Measurements from ENCODE around the gene CA11. TPM values are rescaled to one million over a fixed set of nuclear protein-coding genes. Genes with fewer than 3 reads are reported as not detected.
A peak's percentile ranks its signal among the peaks of the same experiment; 100 is the strongest.

CA11 gene
- total and polyA plus RNA-seq, 8 donors, result 2.6 to 15.2 (median 5.6) TPM

- ATAC-seq, result no peak
- 86 to 89% methylated on average over 12 of the region's 12 CpGs for WGBS, 2 donors
- H3K4me1 ChIP-seq, result no peaks in the 10 kb centered on the region
- intact Hi-C loops (cut with DNase I), result loop anchor here in 1 of 3 donors (10.0 kb wide), 1 partner anchor 184 kb away; the partner anchor contains the start of gene HSD17B14
- no peaks in the 10 kb centered on the region for H3K36me3 ChIP-seq
- no peak for FAIRE-seq
- H3K4me3 ChIP-seq, result no peak overlapping the region
- no peaks in the 10 kb centered on the region for H3K9me3 ChIP-seq
- H3K27me3 ChIP-seq, result no peaks in the 10 kb centered on the region
- no peak for DNase-seq
- no peak overlapping the region for H3K27ac ChIP-seq
- TF ChIP-seq CTCF (IDR thresholded peaks at IDR 0.05), result no peak
Measured at GRCh38 chr19:48650974-48651682, 5.1 kb upstream of the CA11 start.

GRCh38 chr19:48648134-48648533, 2.1 kb upstream of the CA11 start:
- no peaks in the 10 kb centered on the region for H3K27me3 ChIP-seq
- no peak overlapping the region for H3K27ac ChIP-seq
- DNase-seq (no peak), FAIRE-seq (no peak), ATAC-seq (no peak)
- H3K4me1 ChIP-seq, result peaks cover 0 to 3% (median 0%) of the 10 kb centered on the region in 3 donors
- TF ChIP-seq CTCF (IDR thresholded peaks at IDR 0.05), result no peak
- WGBS, 2 donors, result 68 to 70% methylated on average over 2 of the region's 2 CpGs
- intact Hi-C loops (cut with DNase I), result loop anchor here in 1 of 3 donors (10.0 kb wide), 1 partner anchor 197 kb away; no protein-coding TSS in a partner anchor
- H3K4me3 ChIP-seq, result no peak overlapping the region
- no peaks in the 10 kb centered on the region for H3K36me3 ChIP-seq
- H3K9me3 ChIP-seq, result no peaks in the 10 kb centered on the region

- H3K27me3 ChIP-seq, result no peaks in the 10 kb centered on the region
- no peak for ATAC-seq
- TF ChIP-seq CTCF (IDR thresholded peaks at IDR 0.05), result no peak
- no peak for DNase-seq
- peak overlapping the region in 2 of 4 donors; percentile 51 to 52 for H3K4me3 ChIP-seq
- peak overlapping the region in 2 of 4 donors; percentile 82 to 86 for H3K27ac ChIP-seq
- peaks cover 0 to 3% (median 0%) of the 10 kb centered on the region in 3 donors for H3K4me1 ChIP-seq
- H3K36me3 ChIP-seq, result no peaks in the 10 kb centered on the region
- intact Hi-C loops (cut with DNase I), result loop anchor here in 1 of 3 donors (10.0 kb wide), 1 partner anchor 198 kb away; no protein-coding TSS in a partner anchor
- no peaks in the 10 kb centered on the region for H3K9me3 ChIP-seq
- no peak for FAIRE-seq
- WGBS, 2 donors, result 11 to 14% methylated on average over 6 to 8 of the region's 10 CpGs
Measured at GRCh38 chr19:48646722-48647216, 782 bp upstream of the CA11 start.

- intact Hi-C loops (cut with DNase I), result loop anchor here in 1 of 3 donors (10.0 kb wide), 1 partner anchor 199 kb away; no protein-coding TSS in a partner anchor
Measured at GRCh38 chr19:48645620-48646000, 377 bp downstream of the CA11 start.

More at GRCh38 chr19:48645620-48646000, 377 bp downstream of the CA11 start:
- Histone ChIP-seq H3K36me3 (no peaks in the 10 kb centered on the region), H3K27ac (peak overlapping the region; percentile 56 to 86 (median 79)), H3K4me1 (peaks cover 0 to 3% (median 0%) of the 10 kb centered on the region in 3 donors), H3K9me3 (no peaks in the 10 kb centered on the region), H3K27me3 (no peaks in the 10 kb centered on the region), H3K4me3 (peak overlapping the region; percentile 15 to 52 (median 36))
- ATAC-seq (peak in 3 of 4 donors; percentile 6 to 10 (median 8)), FAIRE-seq (no peak), DNase-seq (no peak)
- 0 to 2% methylated on average over 6 of the region's 6 CpGs for WGBS, 2 donors
- no peak for TF ChIP-seq CTCF (IDR thresholded peaks at IDR 0.05)

Data from pancreas (tissue), 10 donors.